HG03432 (cell line): ENCODE results near the gene CYTH2.
A peak's percentile ranks its signal among the peaks of the same experiment; 100 is the strongest.

ENCODE experiments used
- ATAC-seq: cut with Tn5 transposase; IDR thresholded peaks from one replicate; pipeline ENCODE4 v1.9.1; 2021; ENCODE audit warnings: mild to moderate bottlenecking, moderate library complexity; ENCODE audit not compliant: unreplicated experiment

The CYTH2 gene

DNA sequence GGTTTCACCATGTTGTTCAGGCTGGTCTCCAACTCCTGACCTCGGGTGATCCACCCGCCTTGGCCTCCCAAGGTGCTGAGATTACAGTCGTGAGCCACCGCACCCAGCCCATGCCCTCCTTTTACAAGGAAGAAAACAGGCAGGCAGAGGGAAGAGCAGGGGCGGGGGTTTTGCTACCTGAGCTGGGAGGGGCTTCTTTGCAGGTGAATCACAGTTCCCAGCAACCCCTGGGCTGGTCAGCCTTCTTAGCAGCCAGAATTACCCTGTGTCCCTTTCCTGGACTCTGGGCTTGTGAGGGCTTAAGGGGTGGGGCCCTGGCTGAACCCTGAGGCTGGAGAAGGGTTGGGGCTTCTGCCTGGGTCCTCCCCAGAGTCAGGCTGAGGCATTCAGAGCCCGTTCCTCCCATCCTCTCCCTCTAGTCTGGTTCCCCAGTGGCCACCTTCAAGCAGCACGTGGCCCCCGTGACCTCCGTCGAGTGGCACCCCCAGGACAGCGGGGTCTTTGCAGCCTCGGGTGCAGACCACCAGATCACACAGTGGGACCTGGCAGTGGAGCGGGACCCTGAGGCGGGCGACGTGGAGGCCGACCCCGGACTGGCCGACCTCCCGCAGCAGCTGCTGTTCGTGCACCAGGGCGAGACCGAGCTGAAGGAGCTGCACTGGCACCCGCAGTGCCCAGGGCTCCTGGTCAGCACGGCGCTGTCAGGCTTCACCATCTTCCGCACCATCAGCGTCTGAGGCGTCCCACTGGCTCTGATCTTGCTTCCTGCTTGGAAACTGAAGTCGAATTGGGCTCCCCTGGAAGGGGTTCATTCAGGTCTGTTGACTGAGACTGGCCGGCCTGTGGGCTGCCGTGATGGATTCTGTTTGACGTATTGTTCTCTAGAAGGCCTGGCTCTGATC, 16.6 kb upstream of the CYTH2 start:
- no peak for ATAC-seq

DNA sequence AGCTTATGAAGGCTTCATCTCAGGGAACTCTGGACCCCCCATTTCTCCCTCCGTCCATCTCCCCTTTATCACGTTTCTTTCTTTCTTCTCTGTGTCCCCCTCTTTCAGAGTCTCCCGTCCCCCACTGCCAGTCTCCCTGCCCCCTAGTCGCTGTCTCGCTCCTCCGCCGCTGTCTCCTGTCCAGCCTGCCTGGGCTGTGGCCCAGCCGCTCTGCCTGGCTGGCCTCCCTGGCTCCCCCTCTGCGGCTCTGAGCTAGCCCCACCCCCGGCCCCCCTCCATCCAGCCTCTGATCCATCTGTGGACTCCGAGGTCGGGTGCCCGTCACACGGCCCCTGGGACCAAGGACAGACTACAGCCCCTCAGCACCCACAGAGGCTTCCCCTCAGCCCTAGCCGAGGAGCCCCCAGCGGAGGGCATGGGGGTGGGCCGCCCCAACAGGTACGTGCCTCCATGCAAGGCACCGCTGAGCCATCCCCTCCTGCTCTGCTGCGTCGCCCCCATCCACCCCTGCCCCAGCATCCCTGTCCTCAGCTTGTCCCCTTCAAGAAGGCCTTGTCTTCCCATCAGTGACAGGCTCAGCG, 14.9 kb upstream of the CYTH2 start:
- ATAC-seq, result no peak

DNA sequence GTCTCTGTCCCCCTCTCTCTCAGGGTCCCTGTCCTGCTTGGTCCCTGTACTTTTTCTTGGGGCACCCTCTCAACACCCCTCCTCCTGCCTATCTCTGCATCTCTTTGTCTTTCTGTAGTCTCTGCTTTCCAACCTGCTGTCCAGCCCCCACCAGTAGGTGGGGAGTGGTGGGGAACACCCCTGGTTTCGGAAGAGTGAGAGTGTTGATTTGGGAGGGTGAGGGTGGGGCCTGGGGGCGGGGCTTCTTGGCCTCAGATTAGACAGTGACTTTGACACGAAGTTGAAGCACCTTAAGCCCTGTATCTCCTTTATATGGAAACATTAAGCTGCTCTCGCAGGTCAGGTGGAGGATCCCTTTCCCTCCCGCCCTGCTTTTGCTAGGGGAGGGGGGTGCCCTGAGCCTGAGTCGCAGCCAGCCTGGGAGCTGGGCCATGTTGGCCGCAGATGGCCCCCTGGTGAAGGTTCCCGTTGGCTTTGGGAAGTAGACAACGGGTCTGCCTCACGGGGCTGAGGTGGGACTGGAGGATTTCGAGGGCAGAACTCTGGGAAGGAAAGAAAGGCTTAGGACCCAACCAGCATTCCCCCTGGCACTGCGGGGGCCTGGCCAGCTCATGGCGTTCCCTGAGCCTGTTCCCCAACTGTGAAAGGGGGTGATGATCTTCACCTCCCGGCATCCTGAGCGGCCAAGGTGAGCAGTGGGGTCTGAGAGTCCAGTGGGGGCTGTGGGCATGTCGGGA, 13.8 kb upstream of the CYTH2 start, which contains the start of gene KCNJ14:
KCNJ14 (plus strand) TSS at position 404 of the 737 bp plus-strand sequence. CDS start 6,151 bp downstream, outside the sequence.
- no peak for ATAC-seq

DNA sequence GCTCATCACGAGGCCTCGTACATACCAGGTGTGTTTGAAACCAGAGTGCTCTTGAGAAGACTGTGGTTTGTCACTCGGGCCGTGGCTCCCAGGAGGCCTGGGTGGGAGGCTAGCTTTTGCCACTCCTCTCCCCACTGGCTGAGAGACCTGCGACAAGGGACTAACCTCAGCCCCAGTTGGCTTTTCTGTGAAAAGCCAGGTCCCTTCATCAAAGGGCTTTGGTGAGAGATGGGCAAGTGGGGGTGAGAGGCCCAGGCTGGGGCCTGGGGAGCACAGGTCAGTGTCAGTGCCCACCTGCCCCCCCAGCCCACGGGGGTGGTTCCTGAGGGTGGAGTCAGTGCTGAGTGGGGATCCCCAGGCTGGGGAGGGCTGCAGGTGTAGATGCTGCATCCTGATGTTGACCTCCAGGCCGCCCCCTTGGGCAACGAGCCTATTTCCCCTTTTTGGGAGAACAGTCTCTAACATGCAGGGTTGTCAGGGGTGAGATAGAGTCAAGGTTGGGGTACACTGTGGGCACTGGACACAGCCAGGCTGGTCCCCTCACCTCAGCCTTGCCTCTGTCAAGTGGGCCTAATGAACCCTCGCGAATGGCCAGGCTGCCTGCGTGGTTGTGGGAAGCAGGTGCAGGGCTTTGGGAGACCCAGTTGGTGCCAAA, 13.1 kb upstream of the CYTH2 start:
- no peak for ATAC-seq

DNA sequence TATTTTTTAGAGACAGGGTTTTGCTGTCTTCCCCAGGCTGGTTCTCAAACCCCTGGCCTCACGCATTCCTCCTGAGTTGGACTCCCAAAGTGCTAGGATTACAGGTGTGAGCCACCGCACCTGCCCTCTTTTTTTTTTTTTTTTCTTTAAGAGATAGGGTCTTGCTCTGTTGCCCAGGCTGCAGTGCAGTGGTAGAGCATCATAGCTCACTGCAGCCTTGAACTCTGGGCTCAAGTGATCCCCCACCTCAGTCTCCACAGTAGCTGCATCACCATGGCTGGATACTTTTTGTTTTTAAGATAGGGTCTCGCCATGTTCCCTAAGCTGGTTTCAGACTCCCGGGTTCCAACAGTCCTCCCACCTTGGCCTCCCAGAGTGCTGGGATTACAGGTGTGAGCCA, 12.3 kb upstream of the CYTH2 start:
- ATAC-seq, result no peak

DNA sequence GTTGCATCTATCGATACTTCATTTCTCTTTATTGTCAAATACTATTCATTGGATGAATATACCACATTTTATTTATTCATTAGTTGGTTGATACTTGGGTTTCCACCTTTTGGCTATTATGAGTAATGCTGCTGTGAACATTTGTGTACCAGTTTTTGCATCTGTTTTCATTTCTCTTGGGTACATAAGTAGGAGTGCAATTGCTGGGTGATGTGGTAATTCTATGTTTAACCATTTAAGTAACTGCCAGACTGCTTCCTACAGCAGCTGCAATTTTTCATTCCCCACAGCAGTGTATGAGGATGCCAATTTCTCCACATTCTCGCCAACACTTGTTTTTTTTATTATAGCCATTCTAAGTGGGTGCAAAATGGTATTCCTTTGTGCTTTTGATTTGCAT, 11.2 kb upstream of the CYTH2 start:
- no peak for ATAC-seq

DNA sequence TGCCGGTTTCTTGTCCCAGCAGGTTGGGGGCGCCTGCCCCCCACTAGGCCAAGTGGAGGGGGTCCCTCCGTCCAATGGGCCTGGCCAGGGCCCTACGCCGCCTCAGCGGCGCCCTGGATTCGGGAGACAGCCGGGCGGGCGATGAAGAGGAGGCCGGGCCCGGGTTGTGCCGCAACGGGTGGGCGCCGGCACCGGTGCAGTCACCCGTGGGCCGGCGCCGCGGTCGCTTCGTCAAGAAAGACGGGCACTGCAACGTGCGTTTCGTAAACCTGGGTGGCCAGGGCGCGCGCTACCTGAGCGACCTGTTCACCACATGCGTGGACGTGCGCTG, 7.6 kb upstream of the CYTH2 start:
- ATAC-seq, result no peak

DNA sequence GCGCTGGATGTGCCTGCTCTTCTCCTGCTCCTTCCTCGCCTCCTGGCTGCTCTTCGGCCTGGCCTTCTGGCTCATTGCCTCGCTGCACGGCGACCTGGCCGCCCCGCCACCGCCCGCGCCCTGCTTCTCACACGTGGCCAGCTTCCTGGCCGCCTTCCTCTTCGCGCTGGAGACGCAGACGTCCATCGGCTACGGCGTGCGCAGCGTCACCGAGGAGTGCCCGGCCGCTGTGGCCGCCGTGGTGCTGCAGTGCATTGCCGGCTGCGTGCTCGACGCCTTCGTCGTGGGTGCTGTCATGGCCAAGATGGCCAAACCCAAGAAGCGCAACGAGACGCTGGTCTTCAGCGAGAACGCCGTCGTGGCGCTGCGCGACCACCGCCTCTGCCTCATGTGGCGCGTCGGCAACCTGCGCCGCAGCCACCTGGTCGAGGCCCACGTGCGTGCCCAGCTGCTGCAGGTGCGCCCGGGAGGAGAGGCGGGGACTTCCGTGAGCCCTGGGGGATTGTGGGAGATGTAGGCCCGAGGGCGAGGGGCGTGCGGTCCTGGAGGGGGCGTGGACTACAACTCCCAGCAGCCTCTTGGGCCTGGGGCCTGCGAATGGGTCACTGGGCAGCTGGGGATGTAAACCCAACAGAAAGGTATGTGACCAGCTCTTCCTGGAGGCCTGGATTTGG, 7.0 kb upstream of the CYTH2 start:
- no peak for ATAC-seq

DNA sequence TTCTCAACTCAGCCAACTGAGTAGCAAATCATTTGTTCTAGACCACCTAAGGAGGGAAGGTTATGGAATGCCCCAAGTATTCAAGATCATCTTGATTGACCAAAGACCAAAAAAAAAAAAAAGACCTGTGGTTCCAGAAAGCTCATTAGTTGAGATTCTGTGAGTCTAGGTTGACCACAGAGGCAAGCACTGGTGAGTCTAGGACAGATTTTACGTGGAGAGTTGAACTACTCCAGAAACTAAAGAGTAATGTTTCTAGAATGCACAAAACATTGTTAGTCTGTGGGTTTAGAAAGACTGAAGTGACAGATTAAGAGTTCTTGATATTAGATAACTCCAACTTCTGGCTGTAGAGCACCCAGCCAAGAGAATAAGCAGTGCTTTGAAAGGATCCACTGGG, 4.0 kb upstream of the CYTH2 start:
- no peak for ATAC-seq

DNA sequence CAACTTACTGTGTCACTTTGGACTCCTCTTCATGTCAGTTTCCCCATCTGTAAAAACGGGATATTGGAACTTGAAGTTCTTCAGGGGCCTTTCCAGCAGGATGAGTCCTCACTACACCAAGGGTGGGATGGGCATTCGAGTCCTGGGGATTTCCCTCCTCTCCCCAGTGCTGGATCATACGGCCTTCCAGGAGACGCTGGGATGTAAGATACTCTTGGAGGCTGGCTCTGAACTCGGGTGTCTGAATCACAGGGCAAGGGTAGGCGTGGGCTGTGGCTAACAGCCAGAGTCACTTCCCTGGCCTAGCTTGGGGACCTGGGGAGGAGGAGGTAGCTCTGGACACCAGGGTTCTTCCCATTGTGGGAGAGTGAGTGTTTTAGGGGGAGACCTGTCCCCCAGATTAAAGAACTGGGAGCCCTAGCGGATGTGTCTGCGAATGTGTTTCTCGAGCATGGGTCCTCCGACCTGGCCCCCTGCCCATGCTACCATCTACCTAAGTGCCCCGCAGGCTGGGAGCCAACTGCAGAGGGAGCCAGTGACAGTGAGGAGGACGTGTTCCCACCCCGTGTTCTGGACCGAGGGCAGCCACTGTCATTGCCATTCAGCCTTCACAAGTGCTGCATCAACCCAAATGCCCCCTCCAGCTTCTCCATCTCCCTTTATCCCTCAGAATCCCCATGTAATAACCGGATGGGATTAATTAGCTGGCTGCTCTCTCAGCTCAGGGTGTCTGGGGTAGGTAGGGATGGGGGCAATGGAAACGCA, 2.4 kb upstream of the CYTH2 start:
- ATAC-seq, result no peak

DNA sequence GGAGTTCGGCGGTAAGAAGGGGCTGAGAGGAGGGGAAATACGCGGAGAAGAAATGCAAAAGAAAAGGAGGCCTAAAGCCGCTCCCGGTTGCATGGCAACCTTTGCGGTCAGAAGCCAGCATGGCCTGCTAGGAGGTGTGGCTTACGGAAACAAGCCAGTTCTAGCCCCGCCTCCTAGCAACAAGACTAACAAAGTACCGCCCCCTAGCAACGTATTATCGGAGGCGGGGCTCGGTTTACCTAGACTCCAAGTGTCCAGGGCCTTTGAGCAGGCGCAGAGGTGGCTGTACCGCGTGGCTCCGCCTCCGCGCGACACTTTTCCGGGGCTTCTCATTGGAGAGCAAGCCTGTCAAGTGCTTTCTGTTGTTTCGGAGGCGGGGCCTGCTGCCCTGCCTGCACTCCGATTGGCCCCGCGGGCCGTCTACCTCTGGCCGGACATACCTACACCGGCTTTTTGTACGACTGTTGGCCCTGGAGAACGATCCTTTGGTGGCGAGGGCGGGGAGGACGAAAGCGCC, 339 bp upstream of the CYTH2 start:
- ATAC-seq, result peak; percentile 90

DNA sequence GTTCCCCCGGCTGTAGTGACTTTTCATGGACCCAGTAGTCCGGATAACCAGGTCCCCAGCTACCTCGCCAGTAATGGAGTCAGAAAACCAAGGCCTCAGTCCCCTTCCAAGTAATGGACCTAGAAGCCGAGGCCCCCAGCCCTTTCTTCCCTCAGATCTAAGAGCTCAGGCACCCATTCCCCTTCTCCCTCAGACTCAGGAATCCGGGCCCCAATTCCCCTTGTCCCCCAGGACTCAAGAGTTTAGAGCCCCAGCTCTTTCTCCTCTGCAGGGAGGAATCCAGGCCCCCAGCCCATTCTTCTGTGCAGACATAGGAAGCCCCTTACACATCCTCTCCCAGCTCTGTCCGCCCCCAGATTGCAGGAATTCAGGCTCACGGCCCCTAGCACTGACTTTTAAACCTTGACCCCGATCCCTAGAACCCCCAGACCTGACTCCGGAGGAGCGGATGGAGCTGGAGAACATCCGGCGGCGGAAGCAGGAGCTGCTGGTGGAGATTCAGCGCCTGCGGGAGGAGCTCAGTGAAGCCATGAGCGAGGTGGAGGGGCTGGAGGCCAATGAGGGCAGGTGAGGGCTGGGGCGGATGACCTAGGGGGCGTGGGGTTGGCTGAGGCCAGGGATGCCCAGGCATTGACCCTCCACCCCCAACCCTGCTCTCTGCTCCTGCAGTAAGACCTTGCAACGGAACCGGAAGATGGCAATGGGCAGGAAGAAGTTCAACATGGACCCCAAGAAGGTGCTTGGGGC, 938 bp downstream of the CYTH2 start:
- ATAC-seq, result no peak

DNA sequence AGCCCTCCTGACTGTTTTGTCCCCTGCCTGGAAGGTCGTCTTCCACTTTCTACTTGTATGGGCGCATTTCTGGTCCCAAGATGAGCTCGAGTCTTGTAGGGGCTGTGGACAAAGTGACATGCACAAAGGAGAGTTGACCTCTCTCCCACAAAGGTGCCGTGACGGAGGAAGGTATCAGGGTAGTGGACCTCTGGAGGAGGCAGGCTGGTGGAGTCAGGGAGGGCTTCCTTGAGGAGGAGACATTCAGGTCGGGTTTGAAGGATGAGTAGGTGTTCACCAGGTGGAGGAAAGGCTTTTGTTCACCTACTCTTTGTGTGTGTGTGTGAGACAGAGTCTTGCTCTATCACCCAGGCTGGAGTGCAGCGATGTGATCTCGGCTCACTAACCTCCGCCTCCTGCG, 1.7 kb downstream of the CYTH2 start:
- ATAC-seq, result no peak

DNA sequence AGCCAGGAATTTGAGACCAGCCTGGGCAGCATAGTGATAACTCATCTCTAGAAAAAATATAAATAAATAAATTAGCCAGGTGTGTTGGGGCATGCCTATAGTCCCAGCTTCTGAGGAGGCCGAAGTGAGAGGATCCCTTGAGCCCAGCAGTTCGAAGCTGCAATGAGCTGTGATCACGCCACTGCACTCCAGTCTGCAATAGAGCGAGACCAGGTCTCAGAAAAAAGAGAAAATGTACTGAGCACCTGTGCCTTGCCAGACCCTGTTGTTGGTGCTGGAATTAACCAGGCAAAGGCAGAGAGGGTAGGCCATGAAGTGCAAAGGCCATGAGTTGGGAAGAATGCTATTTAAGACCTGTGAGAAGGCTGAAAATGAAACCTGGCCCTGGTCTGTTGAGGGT, 2.7 kb downstream of the CYTH2 start:
- ATAC-seq, result no peak

DNA sequence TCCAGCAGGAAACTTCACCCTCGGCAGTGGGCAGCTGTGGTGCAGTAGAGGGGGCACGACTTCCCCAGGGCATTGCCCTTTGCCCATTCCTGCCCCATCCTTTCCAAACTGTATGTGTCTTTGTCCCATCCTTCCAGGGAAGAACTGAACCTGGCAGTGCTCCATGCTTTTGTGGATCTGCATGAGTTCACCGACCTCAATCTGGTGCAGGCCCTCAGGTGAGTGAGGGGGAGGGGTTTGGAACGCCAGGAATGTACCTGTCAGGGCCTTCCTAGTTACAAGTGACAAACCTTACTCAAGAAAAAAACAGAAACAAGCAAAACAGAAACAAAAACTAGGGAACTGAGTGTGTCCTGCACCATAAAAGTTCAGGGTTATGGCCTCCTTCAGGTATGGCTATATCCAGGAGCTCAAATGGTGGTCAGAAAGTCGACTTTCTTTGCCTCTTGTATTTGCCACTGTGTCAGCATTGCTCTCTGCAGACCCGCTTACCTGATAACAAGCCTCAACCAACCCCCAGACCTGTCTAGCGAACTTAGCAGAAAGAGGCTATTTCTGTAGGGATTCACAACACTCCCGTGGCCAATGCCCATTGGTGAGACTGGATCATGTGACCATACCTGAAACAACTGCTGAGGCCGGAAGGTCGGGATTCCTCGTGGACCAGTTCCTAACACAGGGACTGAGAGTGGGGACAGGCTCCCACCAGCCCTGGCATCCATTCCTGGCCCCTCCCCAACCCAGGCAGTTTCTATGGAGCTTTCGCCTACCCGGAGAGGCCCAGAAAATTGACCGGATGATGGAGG, 4.2 kb downstream of the CYTH2 start:
- ATAC-seq, result no peak

DNA sequence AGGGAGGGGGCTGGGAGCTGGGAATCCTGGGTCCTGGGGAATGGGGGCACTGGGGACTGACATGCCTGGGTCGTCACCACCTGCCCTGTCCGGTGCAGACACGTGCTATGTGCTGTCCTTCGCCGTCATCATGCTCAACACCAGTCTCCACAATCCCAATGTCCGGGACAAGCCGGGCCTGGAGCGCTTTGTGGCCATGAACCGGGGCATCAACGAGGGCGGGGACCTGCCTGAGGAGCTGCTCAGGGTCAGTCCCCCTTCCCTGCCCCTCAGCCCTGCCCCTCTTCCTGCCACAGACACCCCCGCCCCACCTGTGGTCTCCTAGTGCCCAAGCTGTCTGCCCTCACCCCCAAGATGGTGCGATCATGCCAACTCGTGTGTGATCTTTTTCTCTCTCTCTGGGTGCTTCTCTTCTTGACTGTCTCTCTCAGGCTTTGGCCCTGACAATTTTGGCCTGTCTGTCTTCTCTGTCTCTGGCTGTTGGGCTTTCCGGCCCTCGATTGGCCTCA, 5.0 kb downstream of the CYTH2 start:
- ATAC-seq, result no peak

DNA sequence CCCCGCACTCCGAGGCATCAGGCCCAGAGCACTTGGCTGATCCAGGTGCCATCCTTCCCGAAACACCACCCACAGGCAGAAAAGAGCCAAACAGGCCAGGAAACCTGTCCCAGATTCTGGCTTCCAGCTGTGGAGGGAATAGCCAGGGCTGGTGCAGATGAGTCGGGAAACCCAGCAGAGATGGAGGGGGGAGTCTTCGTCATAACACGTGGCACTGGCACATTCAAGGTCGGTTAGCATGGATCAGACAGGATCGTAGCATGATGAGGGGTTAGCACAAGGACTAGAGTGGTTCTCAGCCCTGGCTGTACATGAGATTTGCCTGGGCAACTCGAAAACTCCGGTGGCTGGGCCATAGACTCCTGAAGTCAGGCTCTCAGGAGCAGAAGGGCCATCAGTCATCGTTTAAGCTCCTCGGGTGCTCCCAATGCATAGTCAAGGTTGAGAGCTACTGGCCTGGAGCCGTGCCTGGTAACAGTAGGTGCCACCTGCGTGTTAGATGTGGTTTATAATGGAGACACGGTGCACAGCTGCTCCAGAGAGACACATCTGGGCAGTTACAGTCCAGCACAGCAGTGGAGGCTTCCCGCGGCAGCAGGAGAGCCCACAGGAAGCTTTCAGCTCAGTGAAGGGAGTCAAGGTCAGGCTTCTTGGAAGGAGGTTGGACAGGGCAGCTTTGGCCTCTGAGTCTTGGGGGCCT, 6.3 kb downstream of the CYTH2 start:
- no peak for ATAC-seq

DNA sequence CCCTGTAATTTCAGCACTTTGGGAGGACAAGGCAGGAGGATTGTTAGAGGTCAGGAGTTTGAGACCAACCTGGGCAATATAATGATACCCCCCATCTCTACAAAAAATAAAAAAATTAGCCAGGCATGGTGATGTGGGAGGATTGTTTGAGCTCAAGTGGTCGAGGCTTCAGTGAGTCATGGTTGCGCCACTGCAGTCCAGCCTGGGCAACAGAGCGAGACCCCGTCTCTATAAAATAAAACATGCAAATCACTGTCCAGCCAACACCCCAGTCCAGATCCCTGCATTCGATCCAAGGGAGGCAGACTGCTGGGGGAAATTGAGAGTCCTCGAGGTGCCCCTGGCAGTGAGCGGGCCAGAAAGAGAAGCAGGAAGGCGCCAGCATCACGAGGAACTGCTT, 7.0 kb downstream of the CYTH2 start:
- ATAC-seq, result no peak
